Esophagus muscularis mucosa (tissue), 4 donors: Measurements from ENCODE around the gene DCAF15. TPM values are rescaled to one million over a fixed set of nuclear protein-coding genes. Genes with fewer than 3 reads are reported as not detected.

Experiments used
- DNase-seq: peaks from one replicate; pipeline ENCODE4 v3.0.0-alpha.2; 2017; ENCODE audit errors: extremely low spot score
- H3K27ac ChIP-seq, 4 donors: fragments of 200-600 bp; sonication (generic); replicated peaks in 1 of 4; 1 replicate in 3 of 4; 2 replicates in 1 of 4; pipeline ENCODE4 v1.5.1; 2016 to 2019; ENCODE audit warnings: mild to moderate bottlenecking in 1 of 4
- H3K27me3 ChIP-seq, 4 donors: fragments of 200-600 bp; sonication (generic); one replicate each; pipeline versions ENCODE4 v1.5.1 to v1.6.0; 2016 to 2019
- H3K36me3 ChIP-seq, 4 donors: fragments of 200-600 bp; sonication (generic); one replicate each; pipeline ENCODE4 v1.5.1; 2016 to 2019
- H3K4me1 ChIP-seq, 4 donors: fragments of 200-600 bp; sonication (generic); one replicate each; pipeline ENCODE4 v1.5.1; 2016 to 2019
- H3K4me3 ChIP-seq, 4 donors: fragments of 200-600 bp; sonication (generic); 1 replicate in 2 of 4; 2 replicates in 2 of 4; pipeline ENCODE4 v1.5.1; 2016 to 2019; ENCODE audit warnings: mild to moderate bottlenecking in 4 of 4, moderate library complexity in 1 of 4
- H3K9me3 ChIP-seq, 4 donors: fragments of 200-600 bp; sonication (generic); 1 replicate in 3 of 4; 2 replicates in 1 of 4; pipeline ENCODE4 v1.5.1; 2016 to 2019
- EP300 ChIP-seq: sonication (generic); formaldehyde crosslinking; IDR thresholded peaks from one replicate; pipeline ENCODE4 v1.6.1; 2017; ENCODE audit warnings: antibody characterized with exemption
- POLR2A ChIP-seq: fragments of 450-650 bp; IDR thresholded peaks from one replicate; pipeline ENCODE4 v1.6.1; 2017; ENCODE audit warnings: antibody characterized with exemption, moderate library complexity, mild to moderate bottlenecking, low read depth
- POLR2AphosphoS5 ChIP-seq, 2 donors: sonication (generic); formaldehyde crosslinking; IDR thresholded peaks; one replicate each; pipeline ENCODE4 v1.6.1; 2017; ENCODE audit warnings: antibody characterized with exemption in 2 of 2
- WGBS: methylation state at CpG from one replicate; pipeline ENCODE4 v1.1.5; 2018; 5-methylcytosine and 5-hydroxymethylcytosine counted together
- intact Hi-C: fragments of 100-400 bp; cut with DNase I; formaldehyde crosslinking; loops from one replicate; pipeline ENCODE4 v1.15.1; 2023
- total RNA-seq, 4 donors: library from RNA; depleted of rRNA; stranded (reverse); fragments of >200 nt; gene quantifications; one replicate each; pipeline versions ENCODE4 v1.1.0 to v1.2.1, GENCODE V29; 2016
- TF ChIP-seq, protein P1 (sequence below), 3 experiments: fragments of 200-600 bp in 2 of 3; fragments of 450-650 bp in 1 of 3; sonication (generic) in 2 of 3; IDR thresholded peaks; one replicate each; pipeline ENCODE4 v1.5.1; 2017 to 2019; ENCODE audit warnings: antibody characterized with exemption in 3 of 3, mild to moderate bottlenecking in 2 of 3, moderate library complexity in 1 of 3

The DCAF15 gene
- total RNA-seq, 4 donors from 2014 or later, result 9.8 to 23.9 (median 13.4) TPM

- no peak for DNase-seq
- 83% methylated on average over 7 of the region's 7 CpGs for WGBS
- Histone ChIP-seq H3K27ac (no peak overlapping the region), H3K36me3 (peaks cover 0 to 37% (median 29%) of the 10 kb centered on the region in 4 donors), H3K27me3 (no peaks in the 10 kb centered on the region), H3K4me1 (peaks cover 22 to 31% (median 25%) of the 10 kb centered on the region in 4 donors), H3K4me3 (no peak overlapping the region), H3K9me3 (no peaks in the 10 kb centered on the region)
- intact Hi-C loops, result no loop called here
- TF ChIP-seq POLR2A, result no peak
- TF ChIP-seq EP300, result no peak
- TF ChIP-seq POLR2AphosphoS5 (IDR thresholded peaks at IDR 0.05), result no peak
Measured at GRCh38 chr19:13989487-13989886, 37.2 kb downstream of the DCAF15 start.

- no peak for DNase-seq
- Histone ChIP-seq H3K9me3 (no peaks in the 10 kb centered on the region), H3K36me3 (peaks cover 0 to 37% (median 30%) of the 10 kb centered on the region in 4 donors), H3K4me3 (no peak overlapping the region), H3K27me3 (no peaks in the 10 kb centered on the region), H3K27ac (no peak overlapping the region), H3K4me1 (peaks cover 22 to 31% (median 27%) of the 10 kb centered on the region in 4 donors)
- intact Hi-C loops, result no loop called here
- TF ChIP-seq, protein P1, sequence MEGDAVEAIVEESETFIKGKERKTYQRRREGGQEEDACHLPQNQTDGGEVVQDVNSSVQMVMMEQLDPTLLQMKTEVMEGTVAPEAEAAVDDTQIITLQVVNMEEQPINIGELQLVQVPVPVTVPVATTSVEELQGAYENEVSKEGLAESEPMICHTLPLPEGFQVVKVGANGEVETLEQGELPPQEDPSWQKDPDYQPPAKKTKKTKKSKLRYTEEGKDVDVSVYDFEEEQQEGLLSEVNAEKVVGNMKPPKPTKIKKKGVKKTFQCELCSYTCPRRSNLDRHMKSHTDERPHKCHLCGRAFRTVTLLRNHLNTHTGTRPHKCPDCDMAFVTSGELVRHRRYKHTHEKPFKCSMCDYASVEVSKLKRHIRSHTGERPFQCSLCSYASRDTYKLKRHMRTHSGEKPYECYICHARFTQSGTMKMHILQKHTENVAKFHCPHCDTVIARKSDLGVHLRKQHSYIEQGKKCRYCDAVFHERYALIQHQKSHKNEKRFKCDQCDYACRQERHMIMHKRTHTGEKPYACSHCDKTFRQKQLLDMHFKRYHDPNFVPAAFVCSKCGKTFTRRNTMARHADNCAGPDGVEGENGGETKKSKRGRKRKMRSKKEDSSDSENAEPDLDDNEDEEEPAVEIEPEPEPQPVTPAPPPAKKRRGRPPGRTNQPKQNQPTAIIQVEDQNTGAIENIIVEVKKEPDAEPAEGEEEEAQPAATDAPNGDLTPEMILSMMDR (IDR thresholded peaks at IDR 0.05), result no peak
- no peak for TF ChIP-seq EP300
- TF ChIP-seq POLR2AphosphoS5 (IDR thresholded peaks at IDR 0.05), result no peak
- no peak for TF ChIP-seq POLR2A
- WGBS, result 92% methylated on average over 8 of the region's 8 CpGs
Measured at GRCh38 chr19:13990085-13990484, 37.8 kb downstream of the DCAF15 start.

DNA sequence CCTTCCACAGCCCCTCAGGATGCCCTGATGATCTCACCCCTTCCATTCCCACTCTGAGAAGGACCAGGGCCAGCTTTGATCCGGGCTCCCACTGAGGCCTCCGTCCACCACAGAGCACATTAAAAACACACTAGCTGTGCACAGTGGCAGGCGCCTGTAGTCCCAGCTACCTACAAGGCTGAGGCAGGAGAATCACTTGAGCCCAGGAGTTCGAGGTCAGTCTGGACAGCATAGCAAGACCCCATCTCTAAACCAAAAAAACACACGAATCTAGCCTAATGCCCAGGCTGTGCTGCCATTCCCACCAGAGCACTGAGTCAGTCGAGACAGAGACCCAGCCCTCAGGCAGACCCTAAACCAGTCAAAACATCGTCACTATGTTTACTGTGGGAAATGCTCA is 39.7 kb downstream of the DCAF15 start:
- no peak overlapping the region for H3K4me3 ChIP-seq

GRCh38 chr19:13993590-13994300 is 41.4 kb downstream of the DCAF15 start:
- peaks cover 0 to 49% (median 40%) of the 10 kb centered on the region in 4 donors for H3K36me3 ChIP-seq
- TF ChIP-seq, protein P1 (IDR thresholded peaks at IDR 0.05), result no peak
- TF ChIP-seq POLR2A (no peak), POLR2AphosphoS5 (IDR thresholded peaks at IDR 0.05) (no peak), EP300 (no peak)
- intact Hi-C loops, result no loop called here
- no peak for DNase-seq
- no peaks in the 10 kb centered on the region for H3K27me3 ChIP-seq
- H3K4me1 ChIP-seq, result peaks cover 0 to 7% (median 2%) of the 10 kb centered on the region in 4 donors
- no peak overlapping the region for H3K27ac ChIP-seq
- H3K4me3 ChIP-seq, result no peak overlapping the region
- 90% methylated on average over 21 of the region's 22 CpGs for WGBS
- peaks cover 0 to 1% (median 0%) of the 10 kb centered on the region in 4 donors for H3K9me3 ChIP-seq

More for the DNA sequence above, 39.7 kb downstream of the DCAF15 start:
- TF ChIP-seq, protein P1 (IDR thresholded peaks at IDR 0.05), result no peak
- TF ChIP-seq POLR2A (no peak), POLR2AphosphoS5 (IDR thresholded peaks at IDR 0.05) (no peak), EP300 (no peak)
- DNase-seq, result no peak
- 89% methylated on average over 4 of the region's 7 CpGs for WGBS
- intact Hi-C loops, result no loop called here
- Histone ChIP-seq H3K27ac (no peak overlapping the region), H3K9me3 (no peaks in the 10 kb centered on the region), H3K27me3 (no peaks in the 10 kb centered on the region), H3K4me1 (peaks cover 7 to 16% (median 14%) of the 10 kb centered on the region in 4 donors), H3K36me3 (peaks cover 0 to 39% (median 38%) of the 10 kb centered on the region in 4 donors)

DNA sequence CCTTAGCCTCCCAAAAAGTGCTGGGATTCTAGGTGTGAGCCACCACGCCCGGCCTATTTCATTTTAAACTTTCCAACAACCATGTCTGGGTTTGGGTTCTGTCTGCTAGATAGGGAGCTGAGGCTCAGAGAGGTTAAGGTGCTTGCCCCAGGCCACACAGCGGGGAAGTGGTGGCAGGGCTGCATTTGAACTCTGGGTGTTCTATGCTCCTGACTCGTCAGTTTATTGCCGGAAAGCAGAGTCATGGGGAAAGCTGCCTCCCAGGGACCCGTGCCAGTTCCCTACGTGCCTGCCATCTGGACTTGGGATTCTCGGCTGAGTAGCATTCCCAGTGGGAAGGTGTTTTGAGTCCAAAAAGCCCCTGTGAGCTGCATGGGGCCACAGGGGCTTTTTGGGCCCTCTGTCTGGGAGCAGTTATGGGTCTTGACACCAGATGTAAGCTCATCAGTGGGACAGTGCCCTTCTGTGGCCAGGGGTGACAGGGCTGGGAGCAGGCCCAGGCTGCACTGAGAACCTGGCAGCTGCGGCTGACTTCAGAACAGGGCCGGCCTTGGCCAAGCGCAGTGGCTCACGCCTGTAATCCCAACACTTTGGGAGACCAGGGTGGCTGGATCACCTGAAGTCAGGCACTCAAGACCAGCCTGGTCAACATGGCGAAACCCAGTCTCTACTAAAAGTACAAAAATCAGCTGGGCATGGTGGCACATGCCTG is 42.9 kb downstream of the DCAF15 start:
- WGBS, result 66% methylated on average over 8 of the region's 13 CpGs
- Histone ChIP-seq H3K4me1 (peaks cover 0 to 7% (median 2%) of the 10 kb centered on the region in 4 donors), H3K27ac (no peak overlapping the region), H3K27me3 (no peaks in the 10 kb centered on the region), H3K4me3 (no peak overlapping the region), H3K9me3 (peaks cover 0 to 6% (median 0%) of the 10 kb centered on the region in 4 donors), H3K36me3 (peaks cover 0 to 49% (median 35%) of the 10 kb centered on the region in 4 donors)
- TF ChIP-seq POLR2A (no peak), POLR2AphosphoS5 (IDR thresholded peaks at IDR 0.05) (no peak), EP300 (no peak)
- TF ChIP-seq, protein P1 (IDR thresholded peaks at IDR 0.05), result no peak
- intact Hi-C loops, result no loop called here
- DNase-seq, result no peak
